AML-193 (cell line): ENCODE results near the gene ZBTB11.
A peak's percentile ranks its signal among the peaks of the same experiment; 100 is the strongest.
"Not testable (repeated sequence)": the region's sequence is repeated elsewhere in the genome, so short reads cannot be mapped to it uniquely, and the experiment has no call there.

Experiments
- DNase-seq, 2 experiments: peaks; one replicate each; lab custom pipeline; 2025; lab: John Stamatoyannopoulos, UW

ZBTB11 gene

GRCh38 chr3:101643861-101644613 lies 32.9 kb downstream of the ZBTB11 start:
- DNase-seq, result peak in 1 of 2 experiments; percentile 25

GRCh38 chr3:101643009-101643844 lies 33.7 kb downstream of the ZBTB11 start:
- no peak for DNase-seq

GRCh38 chr3:101642441-101642840 lies 34.5 kb downstream of the ZBTB11 start:
- DNase-seq, result no peak

GRCh38 chr3:101641397-101642115 lies 35.4 kb downstream of the ZBTB11 start:
- DNase-seq, result not testable (repeated sequence)

- no peak for DNase-seq
Observed at GRCh38 chr3:101640256-101640655, 36.7 kb downstream of the ZBTB11 start.

- DNase-seq, result no peak
Observed at GRCh38 chr3:101639280-101639963, 37.5 kb downstream of the ZBTB11 start.

- no peak for DNase-seq
Observed at GRCh38 chr3:101638261-101638745, 38.6 kb downstream of the ZBTB11 start.

GRCh38 chr3:101637451-101637850 lies 39.5 kb downstream of the ZBTB11 start:
- no peak for DNase-seq

- peak; percentile 69 to 77 for DNase-seq
Observed at GRCh38 chr3:101635954-101636798, 40.8 kb downstream of the ZBTB11 start.

GRCh38 chr3:101635345-101635744 lies 41.6 kb downstream of the ZBTB11 start:
- no peak for DNase-seq

GRCh38 chr3:101634591-101635196 lies 42.2 kb downstream of the ZBTB11 start:
- DNase-seq, result no peak

GRCh38 chr3:101633186-101633585 lies 43.7 kb downstream of the ZBTB11 start:
- DNase-seq, result no peak

- no peak for DNase-seq
Observed at GRCh38 chr3:101632586-101632985, 44.3 kb downstream of the ZBTB11 start.

GRCh38 chr3:101631959-101632358 lies 45.0 kb downstream of the ZBTB11 start:
- DNase-seq, result not testable (repeated sequence)

- DNase-seq, result no peak
Observed at GRCh38 chr3:101631098-101631796, 45.7 kb downstream of the ZBTB11 start.

GRCh38 chr3:101629219-101629618 lies 47.7 kb downstream of the ZBTB11 start:
- no peak for DNase-seq

- no peak for DNase-seq
Observed at GRCh38 chr3:101625879-101626278, 51.1 kb downstream of the ZBTB11 start.

- no peak for DNase-seq
Observed at GRCh38 chr3:101624857-101625256, 52.1 kb downstream of the ZBTB11 start.

GRCh38 chr3:101623656-101624055 lies 53.3 kb downstream of the ZBTB11 start:
- no peak for DNase-seq

GRCh38 chr3:101619734-101620133 lies 57.2 kb downstream of the ZBTB11 start:
- no peak for DNase-seq
